Fibroblast of peridontal ligament (primary cell): ENCODE results near the gene RNF113A.
"Not testable (repeated sequence)": the region's sequence is repeated elsewhere in the genome, so short reads cannot be mapped to it uniquely, and the experiment has no call there.

Source experiments
- DNase-seq: peaks from one replicate; pipeline ENCODE4 v3.0.0-alpha.2; 2010; ENCODE audit errors: extremely low read depth

The RNF113A gene

GRCh38 chrX:119871599-119872395 is at the start of gene RNF113A, which contains the start of gene NDUFA1:
RNF113A (minus strand) TSS chrX:119871733; CDS start chrX:119871613, 120 bp downstream.
NDUFA1 (plus strand) TSS chrX:119871832; CDS start chrX:119871912, 80 bp downstream.
- DNase-seq = peak; percentile 73

- no peak for DNase-seq
Measured at GRCh38 chrX:119919835-119920585, 48.5 kb upstream of the RNF113A start.

GRCh38 chrX:119917877-119918276 is 46.3 kb upstream of the RNF113A start:
- no peak for DNase-seq

- no peak for DNase-seq
Measured at GRCh38 chrX:119916310-119916709, 44.8 kb upstream of the RNF113A start.

- DNase-seq = no peak
Measured at GRCh38 chrX:119900976-119901375, 29.4 kb upstream of the RNF113A start.

- no peak for DNase-seq
Measured at GRCh38 chrX:119899125-119899524, 27.6 kb upstream of the RNF113A start.

GRCh38 chrX:119895843-119896326 is 24.4 kb upstream of the RNF113A start, which contains the start of gene AKAP14:
AKAP14 (plus strand) TSS chrX:119895893; CDS start chrX:119903224, 7,331 bp downstream.
- DNase-seq = no peak

- DNase-seq = not testable (repeated sequence)
Measured at GRCh38 chrX:119891961-119892692, 20.6 kb upstream of the RNF113A start.

GRCh38 chrX:119890626-119891025 is 19.1 kb upstream of the RNF113A start:
- not testable (repeated sequence) for DNase-seq

- peak; percentile 29 for DNase-seq
Measured at GRCh38 chrX:119887721-119888425, 16.3 kb upstream of the RNF113A start.

GRCh38 chrX:119885554-119886428 is 14.3 kb upstream of the RNF113A start:
- peak; percentile 24 for DNase-seq

GRCh38 chrX:119880552-119881437 is 9.3 kb upstream of the RNF113A start:
- peak; percentile 61 for DNase-seq

GRCh38 chrX:119880076-119880475 is 8.5 kb upstream of the RNF113A start:
- no peak for DNase-seq

- DNase-seq = no peak
Measured at GRCh38 chrX:119878740-119879139, 7.2 kb upstream of the RNF113A start.

GRCh38 chrX:119871245-119871598 is 311 bp downstream of the RNF113A start:
- no peak for DNase-seq

GRCh38 chrX:119870626-119871131 is 854 bp downstream of the RNF113A start:
- peak; percentile 31 for DNase-seq

- DNase-seq = no peak
Measured at GRCh38 chrX:119853444-119853843, 18.1 kb downstream of the RNF113A start.

- DNase-seq = peak; percentile 96
Measured at GRCh38 chrX:119852382-119853353, 18.9 kb downstream of the RNF113A start, which contains the start of gene UPF3B. UPF3B (minus strand) TSS chrX:119852963; CDS start chrX:119852928, 35 bp downstream.
